OCI-LY1 (cell line): Measurements from ENCODE around the gene RAD50.

Experiments
- EZH2 ChIP-seq: fragments of 200-600 bp; sonication (generic), shearing (Covaris generic); IDR thresholded peaks from 2 replicates; pipeline ENCODE4 v1.8.0; 2017; ENCODE audit warnings: borderline replicate concordance, mixed run types, mild to moderate bottlenecking, antibody characterized with exemption, low read length, moderate library complexity, mixed read lengths
- TF ChIP-seq, protein P1 (sequence below): fragments of 200-600 bp; sonication (generic), shearing (Covaris generic); IDR thresholded peaks from 2 replicates; pipeline ENCODE4 v1.5.1; 2017; ENCODE audit warnings: mild to moderate bottlenecking, antibody characterized with exemption, low read length, moderate library complexity, mixed read lengths

- no peak for TF ChIP-seq EZH2
- TF ChIP-seq, protein P1, sequence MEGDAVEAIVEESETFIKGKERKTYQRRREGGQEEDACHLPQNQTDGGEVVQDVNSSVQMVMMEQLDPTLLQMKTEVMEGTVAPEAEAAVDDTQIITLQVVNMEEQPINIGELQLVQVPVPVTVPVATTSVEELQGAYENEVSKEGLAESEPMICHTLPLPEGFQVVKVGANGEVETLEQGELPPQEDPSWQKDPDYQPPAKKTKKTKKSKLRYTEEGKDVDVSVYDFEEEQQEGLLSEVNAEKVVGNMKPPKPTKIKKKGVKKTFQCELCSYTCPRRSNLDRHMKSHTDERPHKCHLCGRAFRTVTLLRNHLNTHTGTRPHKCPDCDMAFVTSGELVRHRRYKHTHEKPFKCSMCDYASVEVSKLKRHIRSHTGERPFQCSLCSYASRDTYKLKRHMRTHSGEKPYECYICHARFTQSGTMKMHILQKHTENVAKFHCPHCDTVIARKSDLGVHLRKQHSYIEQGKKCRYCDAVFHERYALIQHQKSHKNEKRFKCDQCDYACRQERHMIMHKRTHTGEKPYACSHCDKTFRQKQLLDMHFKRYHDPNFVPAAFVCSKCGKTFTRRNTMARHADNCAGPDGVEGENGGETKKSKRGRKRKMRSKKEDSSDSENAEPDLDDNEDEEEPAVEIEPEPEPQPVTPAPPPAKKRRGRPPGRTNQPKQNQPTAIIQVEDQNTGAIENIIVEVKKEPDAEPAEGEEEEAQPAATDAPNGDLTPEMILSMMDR: no peak
Observed at GRCh38 chr5:132648355-132648754, 91.6 kb downstream of the RAD50 start.
